Middle frontal gyrus (tissue), 1 donor: ENCODE measurements around the gene ARHGAP15.

Experiments
- DNase-seq: peaks from one replicate; pipeline ENCODE4 v3.0.0-alpha.2; 2015; ENCODE audit warnings: low spot score; ENCODE audit errors: extremely low spot score

The ARHGAP15 gene

GRCh38 chr2:143442193-143442592 is 313.0 kb downstream of the ARHGAP15 start:
- DNase-seq, result no peak

GRCh38 chr2:143451642-143452281 is 322.5 kb downstream of the ARHGAP15 start:
- DNase-seq, result no peak

- no peak for DNase-seq
These were observed 323.7 kb downstream of the ARHGAP15 start for GRCh38 chr2:143452817-143453451.

DNA sequence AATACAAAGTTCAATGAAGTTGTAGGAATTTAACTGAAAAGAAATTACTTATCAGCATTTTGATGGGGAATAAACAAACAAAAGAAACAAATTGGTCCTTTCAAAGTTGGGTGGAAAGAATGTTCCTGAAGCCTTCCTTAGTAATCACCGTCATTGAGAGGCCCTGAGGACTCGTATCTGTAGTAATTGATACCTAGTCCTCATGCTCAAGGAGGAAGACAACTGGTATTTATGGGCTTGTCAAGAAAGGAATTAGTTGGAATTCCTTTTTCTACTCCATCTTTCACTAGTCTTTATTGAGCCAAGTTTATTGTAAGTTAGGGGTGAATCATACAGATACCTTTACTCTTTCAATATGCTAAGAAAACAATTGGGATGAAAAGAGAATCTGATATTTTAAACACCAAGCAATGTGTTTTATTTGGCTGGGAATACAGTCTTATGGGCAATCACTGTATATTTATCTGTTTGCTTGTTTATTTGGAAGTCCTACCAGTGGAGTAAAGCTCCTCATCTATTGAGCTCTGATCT is 324.8 kb downstream of the ARHGAP15 start:
- no peak for DNase-seq

DNA sequence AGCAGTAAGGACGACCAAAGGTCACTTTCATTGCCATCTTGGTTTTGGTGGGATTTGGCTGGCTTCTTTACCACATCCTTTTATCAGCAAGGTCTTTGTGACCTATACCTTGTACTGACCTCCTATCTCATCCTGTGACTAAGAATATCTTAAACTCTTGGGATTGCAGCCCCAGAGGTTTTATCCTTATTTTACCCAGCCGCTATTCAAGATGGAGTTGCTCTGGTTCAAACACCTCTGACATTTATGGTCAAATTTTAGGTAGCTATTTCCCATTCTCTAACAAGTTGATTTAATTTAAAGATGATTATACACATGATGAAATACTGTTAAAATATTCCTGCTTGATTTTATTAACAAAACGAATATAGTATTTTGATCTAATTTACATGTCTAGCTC is 326.1 kb downstream of the ARHGAP15 start:
- DNase-seq, result no peak

GRCh38 chr2:143458258-143459190 is 329.3 kb downstream of the ARHGAP15 start:
- no peak for DNase-seq

DNA sequence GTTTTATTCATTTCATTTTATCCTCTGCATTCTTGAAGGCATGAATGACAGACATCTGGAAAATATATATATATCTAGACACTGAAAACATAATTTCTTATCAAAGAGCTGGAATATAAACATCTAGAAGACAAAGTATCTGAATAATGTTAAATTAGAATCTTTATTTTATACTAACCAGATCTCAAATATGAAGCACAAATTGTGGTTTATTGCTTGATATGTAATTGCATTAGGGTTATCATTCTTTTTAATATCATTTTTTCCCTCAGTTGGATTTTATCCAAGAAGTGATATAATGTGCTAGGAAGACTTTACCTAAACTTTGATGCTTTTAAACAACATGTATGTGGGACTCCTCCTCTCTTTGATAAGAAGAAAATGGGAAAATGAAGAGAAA is 331.2 kb downstream of the ARHGAP15 start:
- DNase-seq, result no peak

DNA sequence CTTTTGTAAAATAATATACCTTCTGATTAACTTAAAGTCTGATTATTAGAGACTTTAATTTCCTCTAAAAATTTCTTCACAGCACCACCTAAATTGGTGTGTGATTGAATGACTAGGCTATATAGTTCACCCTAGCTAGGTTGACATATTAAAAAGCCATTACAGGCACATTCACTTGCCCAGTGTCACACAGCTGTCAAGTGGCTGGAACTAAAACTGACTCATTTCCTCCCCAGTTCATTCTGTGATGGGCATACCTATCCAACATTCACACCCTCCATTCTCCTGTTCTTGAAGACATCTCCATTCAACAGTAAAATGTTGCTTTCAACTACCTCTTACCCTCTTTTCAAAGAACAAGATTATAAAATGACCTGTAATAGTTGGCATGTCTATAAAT is 334.5 kb downstream of the ARHGAP15 start:
- no peak for DNase-seq

DNA sequence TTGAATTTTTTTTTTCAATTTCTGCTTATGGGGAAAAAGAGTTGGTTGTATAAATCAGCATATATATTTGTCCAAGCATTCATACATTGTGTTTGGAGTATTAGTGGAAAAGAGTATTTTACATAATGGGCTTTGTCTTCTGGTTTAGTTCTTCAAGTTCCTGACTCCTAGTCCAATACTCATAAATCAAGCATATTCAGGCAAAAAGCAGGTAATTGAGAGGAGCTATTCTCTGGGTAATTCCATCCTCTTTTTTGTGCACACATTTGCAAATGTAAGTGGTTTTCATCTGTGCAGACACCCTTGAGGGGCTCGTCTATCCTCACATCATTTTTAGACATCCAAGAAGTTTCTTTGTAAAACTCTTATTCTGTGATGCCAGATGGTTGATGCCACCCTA is 337.2 kb downstream of the ARHGAP15 start:
- DNase-seq, result no peak

DNA sequence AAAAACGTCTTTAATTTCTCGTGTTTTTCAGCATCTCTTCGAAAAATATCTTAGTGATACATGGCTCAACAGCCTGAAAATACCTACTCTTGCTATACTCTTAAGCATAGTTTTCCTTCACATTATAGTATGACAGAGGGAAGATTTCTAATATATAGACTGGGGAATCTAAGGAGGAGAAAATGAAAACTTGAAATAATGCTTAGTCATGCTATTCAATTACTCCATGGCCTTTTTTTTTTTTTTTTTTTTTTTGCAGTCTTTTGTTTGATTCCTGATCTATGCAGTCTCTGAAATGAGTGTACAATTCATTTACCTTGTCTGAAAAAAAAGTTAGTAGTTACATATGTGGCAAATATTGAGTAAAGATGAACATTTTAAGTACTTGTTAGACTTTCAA is 337.8 kb downstream of the ARHGAP15 start:
- no peak for DNase-seq

GRCh38 chr2:143468341-143468888 is 339.2 kb downstream of the ARHGAP15 start:
- DNase-seq, result no peak

- DNase-seq, result no peak
These were observed 340.1 kb downstream of the ARHGAP15 start for GRCh38 chr2:143469323-143469722.

GRCh38 chr2:143471550-143471949 is 342.3 kb downstream of the ARHGAP15 start:
- no peak for DNase-seq

DNA sequence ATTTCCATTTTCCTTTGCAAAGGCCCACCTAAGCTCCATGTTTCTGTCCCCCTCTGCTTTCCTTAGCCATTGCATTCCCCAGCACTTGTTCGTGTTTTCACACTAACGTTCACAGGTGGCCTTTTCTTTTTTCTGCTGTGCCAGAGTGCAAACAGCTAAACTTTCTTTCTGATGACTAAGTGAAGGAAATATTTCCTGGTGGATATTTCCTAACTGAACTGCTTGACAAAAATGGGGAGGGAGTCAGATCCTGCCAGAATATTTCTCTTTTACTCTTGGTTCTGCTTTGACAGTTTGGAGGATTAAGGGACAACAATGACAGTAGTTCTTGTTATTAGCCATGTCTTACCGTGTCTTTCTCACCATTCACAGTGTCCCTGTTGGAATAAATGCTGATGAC is 344.0 kb downstream of the ARHGAP15 start:
- no peak for DNase-seq

- no peak for DNase-seq
These were observed 344.6 kb downstream of the ARHGAP15 start for GRCh38 chr2:143473820-143474219.

DNA sequence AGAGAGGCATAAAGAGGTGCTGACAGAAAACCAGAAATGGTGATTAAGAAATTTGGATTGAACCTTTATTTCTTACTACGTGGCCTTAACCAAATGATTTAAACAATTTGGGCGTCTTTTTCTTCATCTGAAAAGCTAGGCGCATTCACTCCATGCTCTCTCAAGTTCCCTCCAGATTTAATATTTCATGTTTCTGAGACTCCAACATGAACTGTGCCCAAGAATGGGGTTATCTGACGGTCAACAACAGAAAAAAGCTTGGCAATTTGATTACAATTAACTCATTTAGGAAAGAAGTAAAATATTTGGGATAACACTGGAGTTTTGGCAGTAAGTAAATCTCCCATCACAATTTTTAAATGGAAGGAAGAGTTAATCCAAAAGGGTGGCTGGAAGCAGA is 345.4 kb downstream of the ARHGAP15 start:
- no peak for DNase-seq

GRCh38 chr2:143475041-143475776 is 346.0 kb downstream of the ARHGAP15 start:
- no peak for DNase-seq

DNA sequence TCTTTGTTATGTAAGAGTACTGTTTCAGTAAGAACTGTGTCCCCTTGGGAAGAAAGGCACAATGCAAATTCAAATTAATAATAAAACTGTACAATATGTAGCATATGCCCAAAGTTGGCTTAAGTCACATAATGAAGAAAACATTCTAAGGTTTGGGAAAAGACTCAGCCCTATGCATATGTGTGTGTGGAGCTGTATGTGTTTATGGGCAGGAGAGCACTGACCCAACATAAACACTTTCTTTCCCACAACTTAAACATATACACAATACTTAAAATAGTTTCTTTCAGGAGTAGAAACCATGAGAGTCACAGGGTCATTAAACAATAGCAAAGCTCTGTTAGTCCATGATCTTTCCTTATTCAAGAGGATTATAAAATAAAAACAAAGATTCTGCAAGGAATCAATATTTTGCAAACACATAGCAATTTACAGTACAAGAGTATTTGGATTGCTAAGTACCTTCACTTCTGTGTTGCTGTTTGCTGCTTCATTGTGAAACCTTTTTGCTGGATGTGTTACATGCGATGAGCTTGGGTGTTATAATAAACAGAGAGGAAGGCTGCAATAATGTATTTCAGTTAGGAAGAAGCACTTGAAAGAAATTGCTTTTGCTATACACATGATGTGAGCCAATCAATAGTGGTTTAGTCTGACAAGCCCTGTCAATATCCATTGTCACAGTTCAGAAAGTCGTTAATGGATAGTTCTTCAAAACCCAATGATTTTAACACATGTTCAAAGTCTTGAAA is 347.3 kb downstream of the ARHGAP15 start:
- no peak for DNase-seq

GRCh38 chr2:143477714-143478443 is 348.7 kb downstream of the ARHGAP15 start:
- no peak for DNase-seq

GRCh38 chr2:143480086-143480485 is 350.9 kb downstream of the ARHGAP15 start:
- no peak for DNase-seq
